ENCODE data around the gene IMPACT. TPM values are rescaled to one million over a fixed set of nuclear protein-coding genes. Genes with fewer than 3 reads are reported as not detected.

The IMPACT gene
- total RNA-seq, 1 donor from 2014 or later, result 24.5 TPM

- intact Hi-C loops (cut with DNase I), result no loop called here
These were observed 76.4 kb downstream of the IMPACT start for GRCh38 chr18:24502667-24503523.

More at GRCh38 chr18:24502667-24503523, 76.4 kb downstream of the IMPACT start:
- DNase-seq (ENCODE audit: low spot score), result no peak

Other genes starting within 250 kb of the IMPACT start
- 49.4 TPM for gene OSBPL1A, start 28.8 kb upstream of the IMPACT start, total RNA-seq
- 0.08 TPM for gene HRH4, start 34.0 kb downstream of the IMPACT start, total RNA-seq

Data from cardiac septum (tissue), 1 donor.